HEK293 (cell line): Measurements from ENCODE around the gene HOXB1.

Experiments
- ATF2 ChIP-seq: fragments of 450-650 bp; formaldehyde crosslinking; IDR thresholded peaks from 2 replicates; pipeline ENCODE4 v1.5.1; 2016; ENCODE audit warnings: missing biosample characterization, missing genetic modification characterization, low read depth
- BCL11B ChIP-seq: fragments of 450-650 bp; formaldehyde crosslinking; IDR thresholded peaks from 2 replicates; pipeline ENCODE4 v1.5.1; 2016; ENCODE audit warnings: low read depth, missing biosample characterization, missing genetic modification characterization
- GLIS1 ChIP-seq: fragments of 450-650 bp; formaldehyde crosslinking; IDR thresholded peaks from 2 replicates; pipeline ENCODE4 v1.5.1; 2016; ENCODE audit warnings: missing biosample characterization, missing genetic modification characterization
- KLF9 ChIP-seq: fragments of 450-650 bp; formaldehyde crosslinking; IDR thresholded peaks from 2 replicates; pipeline ENCODE4 v1.5.1; 2016; ENCODE audit warnings: missing biosample characterization, missing genetic modification characterization, low read depth
- PRDM4 ChIP-seq: fragments of 450-650 bp; formaldehyde crosslinking; IDR thresholded peaks from 2 replicates; pipeline ENCODE4 v1.5.1; 2017; ENCODE audit warnings: missing biosample characterization, missing genetic modification characterization
- SP7 ChIP-seq: fragments of 450-650 bp; formaldehyde crosslinking; IDR thresholded peaks from 2 replicates; pipeline ENCODE4 v1.5.1; 2016; ENCODE audit warnings: missing biosample characterization, missing genetic modification characterization
- YY1 ChIP-seq: fragments of 450-650 bp; formaldehyde crosslinking; IDR thresholded peaks from 2 replicates; pipeline ENCODE4 v1.5.1; 2018; ENCODE audit warnings: missing biosample characterization, missing genetic modification characterization
- YY2 ChIP-seq: fragments of 450-650 bp; formaldehyde crosslinking; IDR thresholded peaks from 2 replicates; pipeline ENCODE4 v1.5.1; 2016; ENCODE audit warnings: missing biosample characterization, missing genetic modification characterization
- ZBTB48 ChIP-seq: fragments of 450-650 bp; formaldehyde crosslinking; IDR thresholded peaks from 2 replicates; pipeline ENCODE4 v1.5.1; 2016; ENCODE audit warnings: missing biosample characterization, missing genetic modification characterization
- ZFP69B ChIP-seq: fragments of 450-650 bp; formaldehyde crosslinking; IDR thresholded peaks from 2 replicates; pipeline ENCODE4 v1.5.1; 2016; ENCODE audit warnings: missing biosample characterization, missing genetic modification characterization
- ZIC2 ChIP-seq: fragments of 450-650 bp; formaldehyde crosslinking; IDR thresholded peaks from 2 replicates; pipeline ENCODE4 v1.5.1; 2016; ENCODE audit warnings: missing biosample characterization, missing genetic modification characterization
- ZNF16 ChIP-seq: fragments of 450-650 bp; formaldehyde crosslinking; IDR thresholded peaks from 2 replicates; pipeline ENCODE4 v1.5.1; 2016; ENCODE audit warnings: low read depth, missing biosample characterization, missing genetic modification characterization
- ZNF19 ChIP-seq: fragments of 450-650 bp; formaldehyde crosslinking; IDR thresholded peaks from 2 replicates; pipeline ENCODE4; 2016; ENCODE audit warnings: missing biosample characterization, missing genetic modification characterization, low read depth
- ZNF335 ChIP-seq: fragments of 450-650 bp; formaldehyde crosslinking; conservative IDR thresholded peaks from 2 replicates; pipeline ENCODE4 v1.5.1; 2016; ENCODE audit warnings: missing biosample characterization, missing genetic modification characterization
- ZNF391 ChIP-seq: fragments of 450-650 bp; formaldehyde crosslinking; IDR thresholded peaks from 2 replicates; pipeline ENCODE4 v1.5.1; 2016; ENCODE audit warnings: low read depth, missing biosample characterization, missing genetic modification characterization, borderline replicate concordance
- ZNF404 ChIP-seq: fragments of 450-650 bp; formaldehyde crosslinking; IDR thresholded peaks from 2 replicates; pipeline ENCODE4 v1.5.1; 2017; ENCODE audit warnings: missing biosample characterization, missing genetic modification characterization
- ZNF423 ChIP-seq: fragments of 450-650 bp; formaldehyde crosslinking; IDR thresholded peaks from 2 replicates; pipeline ENCODE4 v1.5.1; 2016; ENCODE audit warnings: missing biosample characterization, missing genetic modification characterization
- ZNF426 ChIP-seq: fragments of 450-650 bp; formaldehyde crosslinking; IDR thresholded peaks from 2 replicates; pipeline ENCODE4 v1.5.1; 2017; ENCODE audit warnings: missing biosample characterization, missing genetic modification characterization, mild to moderate bottlenecking, inconsistent platforms, moderate library complexity
- ZNF433 ChIP-seq: fragments of 450-650 bp; formaldehyde crosslinking; IDR thresholded peaks from 2 replicates; pipeline ENCODE4 v1.5.1; 2016; ENCODE audit warnings: missing biosample characterization, missing genetic modification characterization, low read depth
- ZNF473 ChIP-seq: fragments of 450-650 bp; formaldehyde crosslinking; IDR thresholded peaks from 2 replicates; pipeline ENCODE4 v1.5.1; 2017; ENCODE audit warnings: missing biosample characterization, missing genetic modification characterization
- ZNF488 ChIP-seq: fragments of 450-650 bp; formaldehyde crosslinking; IDR thresholded peaks from 2 replicates; pipeline ENCODE4 v1.5.1; 2016; ENCODE audit warnings: missing biosample characterization, missing genetic modification characterization
- ZNF510 ChIP-seq: fragments of 450-650 bp; formaldehyde crosslinking; IDR thresholded peaks from 2 replicates; pipeline ENCODE4 v1.5.1; 2018; ENCODE audit warnings: mild to moderate bottlenecking, missing genetic modification characterization, missing biosample characterization; ENCODE audit not compliant: insufficient replicate concordance
- ZNF530 ChIP-seq: fragments of 450-650 bp; formaldehyde crosslinking; IDR thresholded peaks from 2 replicates; pipeline ENCODE4 v1.5.1; 2016; ENCODE audit warnings: low read depth, missing biosample characterization, missing genetic modification characterization
- ZNF560 ChIP-seq: fragments of 450-650 bp; formaldehyde crosslinking; IDR thresholded peaks from 2 replicates; pipeline ENCODE4 v1.5.1; 2017; ENCODE audit warnings: missing biosample characterization, missing genetic modification characterization, borderline replicate concordance
- ZNF670 ChIP-seq: fragments of 450-650 bp; formaldehyde crosslinking; IDR thresholded peaks from 2 replicates; pipeline ENCODE4 v1.5.1; 2016; ENCODE audit warnings: missing biosample characterization, missing genetic modification characterization, low read depth
- ZNF704 ChIP-seq: fragments of 450-650 bp; formaldehyde crosslinking; IDR thresholded peaks from 2 replicates; pipeline ENCODE4 v1.5.1; 2016; ENCODE audit warnings: missing biosample characterization, missing genetic modification characterization
- ZNF76 ChIP-seq: fragments of 450-650 bp; formaldehyde crosslinking; IDR thresholded peaks from 2 replicates; pipeline ENCODE4; 2016; ENCODE audit warnings: low read depth, missing biosample characterization, missing genetic modification characterization, borderline replicate concordance
- ZNF776 ChIP-seq: fragments of 450-650 bp; formaldehyde crosslinking; IDR thresholded peaks from 2 replicates; pipeline ENCODE4 v1.5.0; 2017; ENCODE audit warnings: missing biosample characterization, missing genetic modification characterization, borderline replicate concordance
- ZNF830 ChIP-seq: fragments of 450-650 bp; IDR thresholded peaks from 2 replicates; pipeline ENCODE4 v1.5.0; 2018; ENCODE audit warnings: missing biosample characterization, missing genetic modification characterization, low read depth, mild to moderate bottlenecking, moderate library complexity
- ZNF843 ChIP-seq: fragments of 450-650 bp; formaldehyde crosslinking; IDR thresholded peaks from 2 replicates; pipeline ENCODE4 v1.5.1; 2016; ENCODE audit warnings: missing biosample characterization, missing genetic modification characterization
- ZXDB ChIP-seq: fragments of 450-650 bp; formaldehyde crosslinking; IDR thresholded peaks from 2 replicates; pipeline ENCODE4 v1.5.1; 2016; ENCODE audit warnings: missing biosample characterization, missing genetic modification characterization
- TF ChIP-seq, protein P1 (sequence below): fragments of 450-650 bp; formaldehyde crosslinking; IDR thresholded peaks from 2 replicates; pipeline ENCODE4 v1.5.1; 2016; ENCODE audit warnings: missing biosample characterization, missing genetic modification characterization

HOXB1 gene

DNA sequence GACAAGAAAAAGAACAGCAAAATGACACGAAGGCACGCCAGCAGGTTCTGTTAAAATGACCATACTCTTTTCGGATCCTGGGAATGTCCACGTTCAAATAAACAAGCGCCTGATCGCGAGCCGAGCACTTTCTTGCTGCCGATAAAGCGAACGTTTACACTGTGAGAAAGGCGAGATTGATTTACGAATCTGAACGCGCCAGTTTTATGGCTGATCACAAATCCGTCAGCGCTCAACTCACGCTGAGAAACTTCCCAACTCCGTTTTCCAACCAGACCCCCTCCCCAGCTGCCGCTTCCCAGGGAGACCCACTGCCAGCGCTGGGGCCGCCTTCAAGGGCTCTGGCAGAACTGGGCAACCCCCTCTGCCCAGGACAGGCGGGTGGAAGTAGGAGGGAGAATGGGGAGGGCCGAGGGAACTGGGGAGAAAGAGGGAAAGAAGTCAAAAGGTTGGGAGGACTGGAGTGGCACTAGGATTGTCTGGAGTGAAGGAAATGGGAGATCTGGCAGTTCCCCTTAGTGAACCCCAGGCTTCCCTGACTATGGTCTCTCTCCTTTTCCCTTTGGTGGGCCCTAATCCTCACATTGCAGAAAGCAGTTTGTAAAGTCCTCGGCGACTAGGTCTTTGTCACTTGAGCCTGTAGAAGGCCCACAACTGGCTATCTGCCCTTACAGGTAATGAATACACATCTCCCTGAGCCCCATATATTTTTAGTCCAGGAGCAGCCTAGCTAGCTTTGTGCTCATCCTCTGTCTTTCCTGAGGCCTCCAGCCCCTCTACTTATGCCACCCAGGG, 40.4 kb upstream of the HOXB1 start (continued):
- TF ChIP-seq ZFP69B (tag by site-specific recombination), result peak; percentile 23; the same call in 1 of the 2 replicates
- no peak for TF ChIP-seq ZNF704
- TF ChIP-seq SP7 (tag by site-specific recombination), result peak; percentile 81
- peak; percentile 97 for TF ChIP-seq PRDM4
- TF ChIP-seq, protein P1, sequence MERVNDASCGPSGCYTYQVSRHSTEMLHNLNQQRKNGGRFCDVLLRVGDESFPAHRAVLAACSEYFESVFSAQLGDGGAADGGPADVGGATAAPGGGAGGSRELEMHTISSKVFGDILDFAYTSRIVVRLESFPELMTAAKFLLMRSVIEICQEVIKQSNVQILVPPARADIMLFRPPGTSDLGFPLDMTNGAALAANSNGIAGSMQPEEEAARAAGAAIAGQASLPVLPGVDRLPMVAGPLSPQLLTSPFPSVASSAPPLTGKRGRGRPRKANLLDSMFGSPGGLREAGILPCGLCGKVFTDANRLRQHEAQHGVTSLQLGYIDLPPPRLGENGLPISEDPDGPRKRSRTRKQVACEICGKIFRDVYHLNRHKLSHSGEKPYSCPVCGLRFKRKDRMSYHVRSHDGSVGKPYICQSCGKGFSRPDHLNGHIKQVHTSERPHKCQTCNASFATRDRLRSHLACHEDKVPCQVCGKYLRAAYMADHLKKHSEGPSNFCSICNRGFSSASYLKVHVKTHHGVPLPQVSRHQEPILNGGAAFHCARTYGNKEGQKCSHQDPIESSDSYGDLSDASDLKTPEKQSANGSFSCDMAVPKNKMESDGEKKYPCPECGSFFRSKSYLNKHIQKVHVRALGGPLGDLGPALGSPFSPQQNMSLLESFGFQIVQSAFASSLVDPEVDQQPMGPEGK, result peak; percentile 84
- no peak; the same call in 1 of the 2 replicates for TF ChIP-seq ZNF391
- TF ChIP-seq ZNF843, result peak; percentile 95
- no peak for TF ChIP-seq ZNF19 (tag by site-specific recombination)
- peak; percentile 74 for TF ChIP-seq ZNF488 (tag by site-specific recombination)
- no peak for TF ChIP-seq YY2
- peak; percentile 97 for TF ChIP-seq ZIC2 (tag by site-specific recombination)
- no peak for TF ChIP-seq KLF9 (tag by site-specific recombination)
- TF ChIP-seq ZNF530 (tag by site-specific recombination), result no peak
- no peak for TF ChIP-seq ZNF560 (tag by site-specific recombination)
- no peak for TF ChIP-seq ZNF404 (tag by site-specific recombination)
- peak; percentile 62; the same call in 1 of the 2 replicates for TF ChIP-seq ZBTB48 (tag by site-specific recombination)
- no peak for TF ChIP-seq ZNF433 (tag by site-specific recombination)
- peak; percentile 49; the same call in 1 of the 2 replicates for TF ChIP-seq YY1 (tag by site-specific recombination)
- TF ChIP-seq ZNF830, result no peak
- TF ChIP-seq ZNF426 (tag by site-specific recombination), result no peak
- 0 out of 2 replicates have a peak, but pooled peaks have one; percentile 56 for TF ChIP-seq ZNF423 (tag by site-specific recombination)
- no peak for TF ChIP-seq ZNF670
- TF ChIP-seq ZNF335 (tag by site-specific recombination), result peak; percentile 43; the same call in 1 of the 2 replicates
- TF ChIP-seq ATF2 (tag by site-specific recombination), result no peak
- TF ChIP-seq ZNF16, result no peak
- TF ChIP-seq ZNF510 (tag by site-specific recombination), result no peak
- TF ChIP-seq GLIS1 (tag by site-specific recombination), result peak; percentile 84
- TF ChIP-seq ZNF76 (tag by site-specific recombination), result peak; percentile 42; the same call in 1 of the 2 replicates
- no peak for TF ChIP-seq ZNF473
- TF ChIP-seq ZNF776, result no peak
- peak; percentile 90 for TF ChIP-seq ZXDB (tag by site-specific recombination)
- peak; percentile 93 for TF ChIP-seq BCL11B (tag by site-specific recombination)
